Stimulated activated CD4-positive, alpha-beta T cell treated with anti-CD3 and anti-CD28 coated beads, Interleukin-15, amount 100 ng/mL, for 24 hours (primary cell): ENCODE data around the gene KAT7.
A peak's percentile ranks its signal among the peaks of the same experiment; 100 is the strongest.
"Not testable (repeated sequence)": the region's sequence is repeated elsewhere in the genome, so short reads cannot be mapped to it uniquely, and the experiment has no call there.

ENCODE experiments used
- DNase-seq: peaks from one replicate; pipeline ENCODE4 v3.0.0-alpha.2; 2020

Gene KAT7

GRCh38 chr17:49814781-49815529 lies 26.5 kb downstream of the KAT7 start:
- DNase-seq = no peak

GRCh38 chr17:49815761-49816281 lies 27.3 kb downstream of the KAT7 start:
- DNase-seq = no peak

- DNase-seq = peak; percentile 44
Observed at GRCh38 chr17:49817993-49818392, 29.5 kb downstream of the KAT7 start.

GRCh38 chr17:49819138-49819537 lies 30.7 kb downstream of the KAT7 start:
- no peak for DNase-seq

GRCh38 chr17:49819651-49820050 lies 31.2 kb downstream of the KAT7 start:
- no peak for DNase-seq

- DNase-seq = no peak
Observed at GRCh38 chr17:49820773-49821172, 32.3 kb downstream of the KAT7 start.

GRCh38 chr17:49821466-49821865 lies 33.0 kb downstream of the KAT7 start:
- no peak for DNase-seq

- DNase-seq = no peak
Observed at GRCh38 chr17:49821916-49822315, 33.4 kb downstream of the KAT7 start.

- DNase-seq = no peak
Observed at GRCh38 chr17:49822829-49823228, 34.3 kb downstream of the KAT7 start.

GRCh38 chr17:49823614-49824013 lies 35.1 kb downstream of the KAT7 start:
- DNase-seq = no peak

- DNase-seq = no peak
Observed at GRCh38 chr17:49825645-49826044, 37.2 kb downstream of the KAT7 start.

GRCh38 chr17:49828325-49828724 lies 39.8 kb downstream of the KAT7 start:
- DNase-seq = not testable (repeated sequence)

- no peak for DNase-seq
Observed at GRCh38 chr17:49829026-49829425, 40.5 kb downstream of the KAT7 start.

- DNase-seq = no peak
Observed at GRCh38 chr17:49830605-49831004, 42.1 kb downstream of the KAT7 start.

GRCh38 chr17:49832840-49833599 lies 44.5 kb downstream of the KAT7 start:
- no peak for DNase-seq

GRCh38 chr17:49834118-49834743 lies 45.8 kb downstream of the KAT7 start:
- DNase-seq = no peak

GRCh38 chr17:49835472-49835871 lies 47.0 kb downstream of the KAT7 start:
- DNase-seq = no peak

GRCh38 chr17:49836111-49837030 lies 47.9 kb downstream of the KAT7 start:
- no peak for DNase-seq

GRCh38 chr17:49839455-49839854 lies 51.0 kb downstream of the KAT7 start:
- DNase-seq = no peak

- no peak for DNase-seq
Observed at GRCh38 chr17:49841548-49841947, 53.1 kb downstream of the KAT7 start.

GRCh38 chr17:49842371-49842770 lies 53.9 kb downstream of the KAT7 start:
- no peak for DNase-seq

GRCh38 chr17:49842846-49843245 lies 54.4 kb downstream of the KAT7 start:
- no peak for DNase-seq
